H1 (cell line): ENCODE data around the gene ZNF611. TPM values are rescaled to one million over a fixed set of nuclear protein-coding genes. Genes with fewer than 3 reads are reported as not detected.

ENCODE experiments used
- CTCF ChIA-PET: fragments of 300-600 bp; sonication (Branson Sonifier 250); formaldehyde crosslinking; loops from one replicate; lab custom pipeline; 2021; ENCODE audit not compliant: partially characterized antibody; lab: Charles Lee
- POLR2A ChIA-PET: fragments of 300-600 bp; sonication (Branson Sonifier 250); formaldehyde crosslinking; loops from one replicate; lab custom pipeline; 2021; ENCODE audit warnings: inconsistent platforms; ENCODE audit not compliant: partially characterized antibody; lab: Charles Lee
- DNase-seq, 2 experiments: peaks; one replicate each; pipeline versions ENCODE4 v3.0.0 to v3.0.0-alpha.2; 2010 to 2022; ENCODE audit warnings: low spot score in 2 of 2, low read depth in 1 of 2, mixed read lengths in 1 of 2
- FAIRE-seq: peaks from 2 replicates; lab custom pipeline; 2011; peaks lifted over from hg19 to GRCh38; lab: Jason Lieb, UNC
- H2AFZ ChIP-seq: 2 replicates; pipeline ENCODE4 v1.8.1; 2012; ENCODE audit warnings: low read length, inconsistent platforms
- H2AK5ac ChIP-seq: 2 replicates; pipeline ENCODE4 v1.6.1; 2013; ENCODE audit warnings: low read depth, low read length
- H2BK120ac ChIP-seq: replicated peaks from 2 replicates; pipeline ENCODE3; 2013; ENCODE audit warnings: low read depth, low read length, inconsistent platforms
- H2BK12ac ChIP-seq: 2 replicates; pipeline ENCODE4 v1.6.1; 2013; ENCODE audit warnings: low read depth, low read length
- H2BK15ac ChIP-seq: 2 replicates; pipeline ENCODE4 v1.6.1; 2013; ENCODE audit warnings: low read length
- H2BK20ac ChIP-seq: 2 replicates; pipeline ENCODE4 v1.6.1; 2013; ENCODE audit warnings: low read length
- H2BK5ac ChIP-seq: 2 replicates; pipeline ENCODE4 v1.6.1; 2013; ENCODE audit warnings: low read depth, low read length
- H3K14ac ChIP-seq: 2 replicates; pipeline ENCODE4 v1.6.1; 2013; ENCODE audit warnings: inconsistent platforms; ENCODE audit not compliant: insufficient read length
- H3K18ac ChIP-seq: 2 replicates; pipeline ENCODE4 v1.6.1; 2013; ENCODE audit warnings: low read length; ENCODE audit errors: extremely low read depth
- H3K23ac ChIP-seq: 2 replicates; pipeline ENCODE4 v1.6.1; 2013; ENCODE audit warnings: inconsistent platforms; ENCODE audit not compliant: insufficient read length
- H3K23me2 ChIP-seq: 2 replicates; pipeline ENCODE4 v1.6.1; 2013; ENCODE audit warnings: low read depth, low read length
- H3K27ac ChIP-seq: 2 replicates; pipeline ENCODE4 v1.6.1; 2011; ENCODE audit warnings: low read depth, low read length, inconsistent platforms
- H3K27me3 ChIP-seq, 4 experiments: replicated peaks in 1 of 4; 1 replicate in 1 of 4; 2 replicates in 3 of 4; pipeline versions ENCODE4 v1.6.1 to v1.8.1; 2011 to 2013; ENCODE audit warnings: low read length in 3 of 4, mild to moderate bottlenecking in 3 of 4, inconsistent platforms in 2 of 4, mixed read lengths in 2 of 4, moderate library complexity in 1 of 4; ENCODE audit not compliant: control insufficient read depth in 3 of 4, insufficient read depth in 3 of 4; ENCODE audit errors: extremely low read depth in 1 of 4
- H3K36me3 ChIP-seq, 4 experiments: 2 replicates each; pipeline versions ENCODE4 v1.6.1 to v1.8.1; 2011 to 2013; ENCODE audit warnings: mild to moderate bottlenecking in 4 of 4, low read length in 3 of 4, moderate library complexity in 2 of 4, control low read depth in 1 of 4, inconsistent platforms in 1 of 4; ENCODE audit not compliant: insufficient read depth in 4 of 4, control insufficient read depth in 2 of 4
- H3K4ac ChIP-seq: replicated peaks from 2 replicates; pipeline ENCODE3; 2013; ENCODE audit warnings: low read length, low read depth, mixed read lengths, inconsistent platforms; ENCODE audit not compliant: insufficient read length
- H3K4me1 ChIP-seq, 4 experiments: replicated peaks in 1 of 4; 1 replicate in 1 of 4; 2 replicates in 3 of 4; pipeline versions ENCODE4 v1.6.1 to v1.8.1; 2011 to 2013; ENCODE audit warnings: low read length in 3 of 4, inconsistent platforms in 2 of 4, mixed read lengths in 1 of 4; ENCODE audit not compliant: insufficient read depth in 4 of 4, control insufficient read depth in 3 of 4
- H3K4me2 ChIP-seq, 2 experiments: 2 replicates each; pipeline versions ENCODE4 v1.6.1 to v1.8.1; 2011 to 2013; ENCODE audit warnings: low read depth in 2 of 2, low read length in 2 of 2, control low read depth in 1 of 2, inconsistent platforms in 1 of 2, mild to moderate bottlenecking in 1 of 2; ENCODE audit not compliant: insufficient read depth in 1 of 2
- H3K4me3 ChIP-seq, 4 experiments: fragments of 200-600, 300-600 bp in 1 of 4; sonication (generic), shearing (Covaris generic), sonication (Bioruptor Twin) in 1 of 4; 2 replicates each; pipeline versions ENCODE4 v1.5.1 to v1.8.1; 2011 to 2016; ENCODE audit warnings: low read length in 4 of 4, low read depth in 3 of 4, control low read depth in 2 of 4, inconsistent platforms in 2 of 4, mild to moderate bottlenecking in 2 of 4, mixed read lengths in 1 of 4, moderate library complexity in 1 of 4; ENCODE audit not compliant: insufficient read depth in 2 of 4; ENCODE audit errors: extremely low read depth in 1 of 4
- H3K56ac ChIP-seq: replicated peaks from 2 replicates; pipeline ENCODE3; 2013; ENCODE audit warnings: low read depth, mild to moderate bottlenecking, mixed read lengths, low read length, inconsistent platforms; ENCODE audit not compliant: insufficient read length
- H3K79me1 ChIP-seq: 2 replicates; pipeline ENCODE4 v1.6.1; 2013; ENCODE audit warnings: low read depth, low read length, control low read depth
- H3K79me2 ChIP-seq, 2 experiments: 2 replicates each; pipeline versions ENCODE4 v1.6.1 to v1.8.1; 2012 to 2013; ENCODE audit warnings: low read length in 2 of 2, mild to moderate bottlenecking in 2 of 2, inconsistent platforms in 1 of 2; ENCODE audit not compliant: insufficient read depth in 2 of 2, control insufficient read depth in 1 of 2
- H3K9ac ChIP-seq, 4 experiments: replicated peaks in 1 of 4; 1 replicate in 1 of 4; 2 replicates in 3 of 4; pipeline versions ENCODE4 v1.6.1 to v1.8.1; 2011 to 2013; ENCODE audit warnings: low read depth in 3 of 4, low read length in 3 of 4, control low read depth in 2 of 4, mild to moderate bottlenecking in 2 of 4, moderate library complexity in 2 of 4, inconsistent platforms in 1 of 4; ENCODE audit errors: extremely low read depth in 1 of 4
- H3K9me3 ChIP-seq, 2 experiments: 2 replicates each; pipeline versions ENCODE4 v1.6.1 to v1.8.1; 2012 to 2013; ENCODE audit warnings: mild to moderate bottlenecking in 2 of 2, moderate library complexity in 2 of 2, control low read depth in 1 of 2, inconsistent platforms in 1 of 2, low read depth in 1 of 2, low read length in 1 of 2, mixed read lengths in 1 of 2; ENCODE audit not compliant: insufficient read depth in 2 of 2
- H4K20me1 ChIP-seq, 2 experiments: replicated peaks in 1 of 2; 2 replicates each; pipeline versions ENCODE3 to v1.8.1; 2011 to 2013; ENCODE audit warnings: inconsistent platforms in 2 of 2, low read length in 2 of 2, mild to moderate bottlenecking in 1 of 2; ENCODE audit not compliant: insufficient read depth in 2 of 2, control insufficient read depth in 1 of 2
- H4K5ac ChIP-seq: 2 replicates; pipeline ENCODE4 v1.6.1; 2013; ENCODE audit warnings: low read length, low read depth, mixed read lengths, inconsistent platforms; ENCODE audit not compliant: insufficient read length
- H4K8ac ChIP-seq: 2 replicates; pipeline ENCODE4 v1.8.0; 2013; ENCODE audit warnings: mild to moderate bottlenecking, moderate library complexity, low read length, inconsistent platforms; ENCODE audit not compliant: insufficient read depth; ENCODE audit errors: extremely low read depth
- H4K91ac ChIP-seq: replicated peaks from 2 replicates; pipeline ENCODE3; 2013; ENCODE audit warnings: low read length, mixed read lengths, inconsistent platforms; ENCODE audit not compliant: insufficient read length
- RBBP5 ChIP-seq: IDR thresholded peaks from 2 replicates; pipeline ENCODE4 v1.7.1; 2012; ENCODE audit warnings: low read depth, mild to moderate bottlenecking, inconsistent platforms, low read length, moderate library complexity, borderline replicate concordance
- WGBS, 2 experiments: shearing (Covaris generic) in 1 of 2; methylation state at CpG; one replicate each; pipeline versions ENCODE4 v1.1.6 to v1.1.7; 2013 to 2015; ENCODE audit warnings: low lambda C conversion rate in 2 of 2, mixed read lengths in 2 of 2, inconsistent platforms in 1 of 2, low coverage in 1 of 2, missing lambda C conversion rate in 1 of 2; ENCODE audit not compliant: insufficient replicate concordance in 2 of 2, insufficient coverage in 1 of 2, insufficient read length in 1 of 2; ENCODE audit errors: extremely low coverage in 1 of 2, missing lambda C conversion rate in 1 of 2; 5-methylcytosine and 5-hydroxymethylcytosine counted together
- polyA plus RNA-seq, 7 experiments: library from polyadenylated mRNA; depleted of rRNA in 3 of 7; stranded (reverse) in 5 of 7; unstranded in 2 of 7; fragments of >200 nt in 5 of 7; fragments of 200-250 nt in 2 of 7; gene quantifications; 1 replicate in 5 of 7; 2 replicates in 1 of 7; 4 replicates in 1 of 7; pipeline versions ENCODE4 v1.2.1 to v1.2.3, GENCODE V29; 2011 to 2013; ENCODE audit warnings: missing spikeins in 2 of 7, mixed read lengths in 2 of 7
- total RNA-seq: library from RNA; stranded (reverse); fragmentation: NEBNext Ultra II Directional; extraction: Animal tissue kit (Norgen Biotek cat#: 25700); gene quantifications from 2 replicates; pipeline ENCODE4 v1.2.1, GENCODE V29; 2021
- TF ChIP-seq, protein P1 (sequence below): IDR thresholded peaks from 2 replicates; pipeline ENCODE4 v1.6.1; 2011; ENCODE audit warnings: low read length, improper control_type of control experiment

The ZNF611 gene
- total and polyA plus RNA-seq, 2 of the 8 experiments (the other 6 are each of a cell fraction or from before 2014, with no cell fraction given), result 1.9 to 19.0 TPM

DNA sequence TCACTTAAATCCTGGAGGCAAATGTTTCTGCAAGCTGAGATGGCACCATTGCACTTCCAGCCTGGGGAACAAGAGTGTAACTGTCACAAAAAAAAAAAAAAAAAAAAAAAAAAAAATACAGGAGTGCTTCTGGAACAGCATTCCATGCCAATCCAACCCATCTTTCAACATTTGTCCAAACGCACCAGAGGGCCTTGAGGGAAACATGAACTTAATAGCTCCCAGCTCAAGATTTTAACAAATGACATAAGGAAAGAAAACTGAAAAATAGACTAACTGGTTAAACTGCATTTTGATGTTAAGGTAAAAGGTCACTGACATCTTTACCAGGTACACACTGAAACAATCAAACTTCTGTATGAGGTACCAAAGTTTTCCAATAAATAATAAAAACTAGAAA, 49.0 kb downstream of the ZNF611 start:
- ChIA-PET POLR2A (no interaction called here), CTCF (interaction anchor here (1.2 kb wide), 1 partner anchor 92 kb away, joined by 3 read pairs; no protein-coding TSS in a partner anchor)

More for the DNA sequence above, 49.0 kb downstream of the ZNF611 start:
- TF ChIP-seq, protein P1, sequence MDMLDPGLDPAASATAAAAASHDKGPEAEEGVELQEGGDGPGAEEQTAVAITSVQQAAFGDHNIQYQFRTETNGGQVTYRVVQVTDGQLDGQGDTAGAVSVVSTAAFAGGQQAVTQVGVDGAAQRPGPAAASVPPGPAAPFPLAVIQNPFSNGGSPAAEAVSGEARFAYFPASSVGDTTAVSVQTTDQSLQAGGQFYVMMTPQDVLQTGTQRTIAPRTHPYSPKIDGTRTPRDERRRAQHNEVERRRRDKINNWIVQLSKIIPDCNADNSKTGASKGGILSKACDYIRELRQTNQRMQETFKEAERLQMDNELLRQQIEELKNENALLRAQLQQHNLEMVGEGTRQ, result no peak
- no peak for TF ChIP-seq RBBP5
- Histone ChIP-seq H4K20me1 (no peaks in the 10 kb centered on the region), H3K23me2 (peaks cover 9% of the 10 kb centered on the region), H3K27me3 (peaks cover 0 to 6% (median 1%) of the 10 kb centered on the region in 4 experiments; a peak in 2 of 7 replicates), H3K79me2 (no peaks in the 10 kb centered on the region; a peak in 1 of 4 replicates), H3K56ac (no peak overlapping the region), H4K8ac (no peak overlapping the region), H2BK5ac (no peak overlapping the region), H3K18ac (no peak overlapping the region), H3K14ac (no peak overlapping the region), H3K4me2 (no peak overlapping the region), H4K91ac (no peak overlapping the region), H2BK12ac (no peak overlapping the region), H3K9me3 (no peaks in the 10 kb centered on the region), H3K27ac (no peak overlapping the region), H3K4me1 (no peaks in the 10 kb centered on the region; a peak in 1 of 7 replicates), H3K79me1 (no peaks in the 10 kb centered on the region), H3K9ac (no peak overlapping the region), H3K4ac (no peak overlapping the region), H3K4me3 (no peak overlapping the region), H2BK15ac (no peak overlapping the region), H3K36me3 (no peaks in the 10 kb centered on the region), H2BK20ac (no peak overlapping the region), H3K23ac (no peak overlapping the region), H2BK120ac (no peak overlapping the region), H2AK5ac (no peak overlapping the region), H4K5ac (no peak overlapping the region), H2AFZ (no peak overlapping the region)
- no peak for DNase-seq
- no peak for FAIRE-seq
- WGBS, 2 experiments, result 87% methylated on average over 1 of the region's 1 CpG; no CpG with 5 or more reads in 1 of the 2 experiments
